ENCODE measurements around the gene CCDC69.

- TF ChIP-seq CTCF (IDR thresholded peaks at IDR 0.05) (no peak), EZH2phosphoT487 (IDR thresholded peaks at IDR 0.05) (no peak)
These were observed 6.3 kb upstream of the CCDC69 start for GRCh38 chr5:151230048-151230680.

Data from neural progenitor cell (in vitro differentiated cells).